ENCODE measurements around the gene MEP1B.

The MEP1B gene

GRCh38 chr18:32244881-32245280 lies 55.0 kb downstream of the MEP1B start:
- no peaks in the 10 kb centered on the region for H3K36me3 ChIP-seq (ENCODE audit: insufficient read depth, low read length)
- no peak overlapping the region for H2AFZ ChIP-seq (ENCODE audit: low read length)
- H3K27ac ChIP-seq (ENCODE audit: low read depth, low read length, poor library complexity, severe bottlenecking) = no peak overlapping the region
- H3K9me3 ChIP-seq (ENCODE audit: low read length) = no peaks in the 10 kb centered on the region
- H4K20me1 ChIP-seq (ENCODE audit: insufficient read depth, low read length) = no peaks in the 10 kb centered on the region
- no peaks in the 10 kb centered on the region for H3K4me1 ChIP-seq (ENCODE audit: insufficient read depth, low read length, severe bottlenecking)
- H3K79me2 ChIP-seq (ENCODE audit: insufficient read depth, low read length) = no peaks in the 10 kb centered on the region
- no peaks in the 10 kb centered on the region for H3K9me2 ChIP-seq (ENCODE audit: low read depth, low read length)
- no peak overlapping the region for H3K9ac ChIP-seq (ENCODE audit: low read length)
- H3K4me3 ChIP-seq (ENCODE audit: low read depth, low read length, poor library complexity, severe bottlenecking) = no peak overlapping the region
- TF ChIP-seq CTCF (IDR thresholded peaks at IDR 0.05; ENCODE audit: low read length) = no peak
- TF ChIP-seq EZH2 (IDR thresholded peaks at IDR 0.05; ENCODE audit: borderline replicate concordance, low read length) = no peak
- H3F3A ChIP-seq (ENCODE audit: insufficient read depth, low read length) = no peaks in the 10 kb centered on the region
- no peak overlapping the region for H3K4me2 ChIP-seq (ENCODE audit: low read length)
- no peaks in the 10 kb centered on the region for H3K27me3 ChIP-seq (ENCODE audit: insufficient read depth, low read length)

- H3F3A ChIP-seq (ENCODE audit: insufficient read depth, low read length) = no peaks in the 10 kb centered on the region
- H2AFZ ChIP-seq (ENCODE audit: low read length) = no peak overlapping the region
- H3K9me3 ChIP-seq (ENCODE audit: low read length) = no peaks in the 10 kb centered on the region
- H3K36me3 ChIP-seq (ENCODE audit: insufficient read depth, low read length) = no peaks in the 10 kb centered on the region
- no peaks in the 10 kb centered on the region for H3K9me2 ChIP-seq (ENCODE audit: low read depth, low read length)
- H3K79me2 ChIP-seq (ENCODE audit: insufficient read depth, low read length) = no peaks in the 10 kb centered on the region
- H3K27ac ChIP-seq (ENCODE audit: low read depth, low read length, poor library complexity, severe bottlenecking) = no peak overlapping the region
- no peaks in the 10 kb centered on the region for H4K20me1 ChIP-seq (ENCODE audit: insufficient read depth, low read length)
- H3K4me1 ChIP-seq (ENCODE audit: insufficient read depth, low read length, severe bottlenecking) = no peaks in the 10 kb centered on the region
- H3K27me3 ChIP-seq (ENCODE audit: insufficient read depth, low read length) = no peaks in the 10 kb centered on the region
- no peak overlapping the region for H3K4me3 ChIP-seq (ENCODE audit: low read depth, low read length, poor library complexity, severe bottlenecking)
- TF ChIP-seq CTCF (IDR thresholded peaks at IDR 0.05; ENCODE audit: low read length) = no peak
- TF ChIP-seq EZH2 (IDR thresholded peaks at IDR 0.05; ENCODE audit: borderline replicate concordance, low read length) = no peak
- H3K4me2 ChIP-seq (ENCODE audit: low read length) = no peak overlapping the region
- no peak overlapping the region for H3K9ac ChIP-seq (ENCODE audit: low read length)
Observed at GRCh38 chr18:32249147-32249929, 59.5 kb downstream of the MEP1B start.

- TF ChIP-seq EZH2 (IDR thresholded peaks at IDR 0.05; ENCODE audit: borderline replicate concordance, low read length) = no peak
- no peak for TF ChIP-seq CTCF (IDR thresholded peaks at IDR 0.05; ENCODE audit: low read length)
- Histone ChIP-seq H3K9ac (ENCODE audit: low read length) (no peak overlapping the region), H3K79me2 (ENCODE audit: insufficient read depth, low read length) (no peaks in the 10 kb centered on the region), H3K27me3 (ENCODE audit: insufficient read depth, low read length) (no peaks in the 10 kb centered on the region), H3K4me3 (ENCODE audit: low read depth, low read length, poor library complexity, severe bottlenecking) (no peak overlapping the region), H3K4me1 (ENCODE audit: insufficient read depth, low read length, severe bottlenecking) (no peaks in the 10 kb centered on the region), H3K27ac (ENCODE audit: low read depth, low read length, poor library complexity, severe bottlenecking) (no peak overlapping the region), H3F3A (ENCODE audit: insufficient read depth, low read length) (no peaks in the 10 kb centered on the region), H3K9me3 (ENCODE audit: low read length) (no peaks in the 10 kb centered on the region), H2AFZ (ENCODE audit: low read length) (no peak overlapping the region), H3K9me2 (ENCODE audit: low read depth, low read length) (no peaks in the 10 kb centered on the region), H3K36me3 (ENCODE audit: insufficient read depth, low read length) (no peaks in the 10 kb centered on the region), H4K20me1 (ENCODE audit: insufficient read depth, low read length) (no peaks in the 10 kb centered on the region), H3K4me2 (ENCODE audit: low read length) (no peak overlapping the region)
Observed at GRCh38 chr18:32251466-32251865, 61.6 kb downstream of the MEP1B start.

Measured in OCI-LY1 (cell line).